Heart left ventricle (tissue), 13 donors: Measurements from ENCODE around the gene BBX.

ENCODE experiments used
- POLR2A ChIP-seq, 2 donors: fragments of 450-650 bp; IDR thresholded peaks; one replicate each; pipeline ENCODE4 v1.6.1; 2017; ENCODE audit warnings: antibody characterized with exemption in 2 of 2, mild to moderate bottlenecking in 2 of 2, moderate library complexity in 2 of 2
- TF ChIP-seq, protein P1 (sequence below), 12 donors: fragments of 200-600 bp; sonication (generic) in 4 of 12; IDR thresholded peaks; one replicate each; pipeline versions ENCODE4 v1.5.0 to v1.8.0; 2018 to 2022; ENCODE audit warnings: antibody characterized with exemption in 12 of 12, mild to moderate bottlenecking in 5 of 12
- donor health status: ischemic (EF 13 %, LVEDD 7.1; RV severe dilation, severe dysfunction).
- donor health status: DM: no; HTN: yes; CAD: no.
- donor health status: DM: no; HTN: no; CAD: no.
- donor health status: ischemic (EF 25% LVEDD 6.9; RV normal size, moderate dysfunction).
- donor health status: ischemic (EF 25% LVEDD 5.7; RV mildly dilated, moderate dysfunction).
- donor health status: ischemic (EF 35%, LVEDD 5.7; RV mildly dilated, moderate dysfunction).
- donor health status: nonischemic (EF 11% LVEDD 7.7; RV severe dilation, severe dysfunction).
- donor health status: DM: yes; HTN: yes; CAD: no.
- donor health status: PGD.
- donor health status: ischemic (EF 29% LVEDD 5.4; RV normal size, mild dysfunction).
- donor health status: nonischemic (EF 23%, LVEDD 6.1; RV moderate dilation, normal function).

DNA sequence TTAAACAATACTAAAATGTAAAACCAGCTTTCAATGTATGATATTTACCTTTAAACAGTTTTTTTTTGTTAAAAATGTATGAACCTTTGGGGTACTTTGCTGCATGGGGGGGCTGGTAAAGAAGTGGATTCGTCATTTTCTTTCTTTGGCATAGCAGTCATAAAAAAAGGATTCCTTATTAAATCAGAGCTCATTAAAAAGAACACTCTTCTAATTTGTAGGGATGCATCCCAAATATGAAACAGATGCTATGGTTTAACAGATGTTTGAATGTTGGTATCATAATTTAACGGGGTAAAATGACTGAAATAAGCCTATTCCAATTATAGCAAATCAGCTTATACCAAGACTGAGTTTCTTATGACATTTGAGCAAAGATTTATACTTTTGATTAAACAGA lies 234.4 kb downstream of the BBX start:
- TF ChIP-seq, protein P1, sequence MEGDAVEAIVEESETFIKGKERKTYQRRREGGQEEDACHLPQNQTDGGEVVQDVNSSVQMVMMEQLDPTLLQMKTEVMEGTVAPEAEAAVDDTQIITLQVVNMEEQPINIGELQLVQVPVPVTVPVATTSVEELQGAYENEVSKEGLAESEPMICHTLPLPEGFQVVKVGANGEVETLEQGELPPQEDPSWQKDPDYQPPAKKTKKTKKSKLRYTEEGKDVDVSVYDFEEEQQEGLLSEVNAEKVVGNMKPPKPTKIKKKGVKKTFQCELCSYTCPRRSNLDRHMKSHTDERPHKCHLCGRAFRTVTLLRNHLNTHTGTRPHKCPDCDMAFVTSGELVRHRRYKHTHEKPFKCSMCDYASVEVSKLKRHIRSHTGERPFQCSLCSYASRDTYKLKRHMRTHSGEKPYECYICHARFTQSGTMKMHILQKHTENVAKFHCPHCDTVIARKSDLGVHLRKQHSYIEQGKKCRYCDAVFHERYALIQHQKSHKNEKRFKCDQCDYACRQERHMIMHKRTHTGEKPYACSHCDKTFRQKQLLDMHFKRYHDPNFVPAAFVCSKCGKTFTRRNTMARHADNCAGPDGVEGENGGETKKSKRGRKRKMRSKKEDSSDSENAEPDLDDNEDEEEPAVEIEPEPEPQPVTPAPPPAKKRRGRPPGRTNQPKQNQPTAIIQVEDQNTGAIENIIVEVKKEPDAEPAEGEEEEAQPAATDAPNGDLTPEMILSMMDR (IDR thresholded peaks at IDR 0.05), result no peak
- no peak for TF ChIP-seq POLR2A (IDR thresholded peaks at IDR 0.05)
